ENCODE measurements around the gene IFT27.
"Not testable (repeated sequence)": the region's sequence is repeated elsewhere in the genome, so short reads cannot be mapped to it uniquely, and the experiment has no call there.

IFT27 gene

GRCh38 chr22:36743591-36744412 is 32.1 kb downstream of the IFT27 start:
- DNase-seq (ENCODE audit: low spot score), result no peak

- no peak for DNase-seq (ENCODE audit: low spot score)
These were observed 32.9 kb downstream of the IFT27 start for GRCh38 chr22:36743011-36743410.

- no peak for DNase-seq (ENCODE audit: low spot score)
These were observed 34.0 kb downstream of the IFT27 start for GRCh38 chr22:36741968-36742367.

GRCh38 chr22:36741204-36741793 is 34.6 kb downstream of the IFT27 start:
- peak; percentile 26 for DNase-seq (ENCODE audit: low spot score)

- no peak for DNase-seq (ENCODE audit: low spot score)
These were observed 35.2 kb downstream of the IFT27 start for GRCh38 chr22:36740716-36741115.

GRCh38 chr22:36739185-36739584 is 36.7 kb downstream of the IFT27 start:
- DNase-seq (ENCODE audit: low spot score), result no peak

- DNase-seq (ENCODE audit: low spot score), result no peak
These were observed 37.4 kb downstream of the IFT27 start for GRCh38 chr22:36738416-36739020.

GRCh38 chr22:36737776-36738175 is 38.1 kb downstream of the IFT27 start:
- DNase-seq (ENCODE audit: low spot score), result no peak

- no peak for DNase-seq (ENCODE audit: low spot score)
These were observed 39.1 kb downstream of the IFT27 start for GRCh38 chr22:36736701-36737320.

GRCh38 chr22:36734171-36735058 is 41.5 kb downstream of the IFT27 start:
- DNase-seq (ENCODE audit: low spot score), result peak; percentile 65

GRCh38 chr22:36733271-36733670 is 42.6 kb downstream of the IFT27 start:
- DNase-seq (ENCODE audit: low spot score), result no peak

GRCh38 chr22:36732609-36733008 is 43.3 kb downstream of the IFT27 start:
- DNase-seq (ENCODE audit: low spot score), result no peak

GRCh38 chr22:36731916-36732315 is 44.0 kb downstream of the IFT27 start:
- no peak for DNase-seq (ENCODE audit: low spot score)

- not testable (repeated sequence) for DNase-seq (ENCODE audit: low spot score)
These were observed 44.6 kb downstream of the IFT27 start for GRCh38 chr22:36731321-36731720.

- DNase-seq (ENCODE audit: low spot score), result no peak
These were observed 45.6 kb downstream of the IFT27 start for GRCh38 chr22:36730176-36730858.

- DNase-seq (ENCODE audit: low spot score), result no peak
These were observed 46.6 kb downstream of the IFT27 start for GRCh38 chr22:36729321-36729720.

GRCh38 chr22:36728505-36728904 is 47.4 kb downstream of the IFT27 start:
- no peak for DNase-seq (ENCODE audit: low spot score)

- no peak for DNase-seq (ENCODE audit: low spot score)
These were observed 47.9 kb downstream of the IFT27 start for GRCh38 chr22:36727927-36728488.

GRCh38 chr22:36727110-36727509 is 48.8 kb downstream of the IFT27 start:
- no peak for DNase-seq (ENCODE audit: low spot score)

- no peak for DNase-seq (ENCODE audit: low spot score)
These were observed 49.9 kb downstream of the IFT27 start for GRCh38 chr22:36726007-36726380.
